Gastroesophageal sphincter (tissue), 3 donors: ENCODE data around the gene DDX54.

ENCODE experiments used
- POLR2AphosphoS5 ChIP-seq: sonication (generic); formaldehyde crosslinking; IDR thresholded peaks from one replicate; pipeline ENCODE4 v1.6.1; 2017; ENCODE audit warnings: antibody characterized with exemption
- TF ChIP-seq, protein P1 (sequence below), 4 experiments: fragments of 200-600 bp in 2 of 4; fragments of 450-650 bp in 2 of 4; sonication (generic) in 1 of 4; IDR thresholded peaks; one replicate each; pipeline ENCODE4 v1.5.1; 2017 to 2019; ENCODE audit warnings: antibody characterized with exemption in 4 of 4, mild to moderate bottlenecking in 2 of 4, moderate library complexity in 2 of 4

DNA sequence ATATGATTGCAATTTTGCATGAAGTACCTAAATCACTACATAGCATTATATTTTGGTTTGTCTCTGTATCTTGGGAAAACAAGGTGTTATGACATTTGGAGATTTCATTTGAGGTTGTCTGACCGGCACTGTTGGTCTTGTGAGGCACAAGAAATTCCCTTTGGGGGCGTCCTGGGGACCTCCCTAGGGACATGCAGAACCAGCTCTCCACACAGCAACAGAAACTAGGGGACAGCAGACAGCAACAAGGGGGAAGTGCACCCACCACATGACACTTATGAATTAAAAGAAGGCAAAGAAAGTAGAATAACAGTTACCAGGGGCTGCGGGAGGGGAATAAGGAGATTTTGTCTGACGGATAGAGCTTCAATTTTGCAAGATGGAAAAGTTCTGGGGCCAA lies 14.4 kb downstream of the DDX54 start:
- TF ChIP-seq, protein P1, sequence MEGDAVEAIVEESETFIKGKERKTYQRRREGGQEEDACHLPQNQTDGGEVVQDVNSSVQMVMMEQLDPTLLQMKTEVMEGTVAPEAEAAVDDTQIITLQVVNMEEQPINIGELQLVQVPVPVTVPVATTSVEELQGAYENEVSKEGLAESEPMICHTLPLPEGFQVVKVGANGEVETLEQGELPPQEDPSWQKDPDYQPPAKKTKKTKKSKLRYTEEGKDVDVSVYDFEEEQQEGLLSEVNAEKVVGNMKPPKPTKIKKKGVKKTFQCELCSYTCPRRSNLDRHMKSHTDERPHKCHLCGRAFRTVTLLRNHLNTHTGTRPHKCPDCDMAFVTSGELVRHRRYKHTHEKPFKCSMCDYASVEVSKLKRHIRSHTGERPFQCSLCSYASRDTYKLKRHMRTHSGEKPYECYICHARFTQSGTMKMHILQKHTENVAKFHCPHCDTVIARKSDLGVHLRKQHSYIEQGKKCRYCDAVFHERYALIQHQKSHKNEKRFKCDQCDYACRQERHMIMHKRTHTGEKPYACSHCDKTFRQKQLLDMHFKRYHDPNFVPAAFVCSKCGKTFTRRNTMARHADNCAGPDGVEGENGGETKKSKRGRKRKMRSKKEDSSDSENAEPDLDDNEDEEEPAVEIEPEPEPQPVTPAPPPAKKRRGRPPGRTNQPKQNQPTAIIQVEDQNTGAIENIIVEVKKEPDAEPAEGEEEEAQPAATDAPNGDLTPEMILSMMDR (IDR thresholded peaks at IDR 0.05), result no peak
- TF ChIP-seq POLR2AphosphoS5, result no peak
